Kidney tubule cell (primary cell): ENCODE results near the gene P3H2.
"Not testable (repeated sequence)": the region's sequence is repeated elsewhere in the genome, so short reads cannot be mapped to it uniquely, and the experiment has no call there.

Experiments used
- DNase-seq: peaks from one replicate; pipeline ENCODE4 v3.0.0-alpha.2; 2018; ENCODE audit warnings: low spot score

P3H2 gene

DNA sequence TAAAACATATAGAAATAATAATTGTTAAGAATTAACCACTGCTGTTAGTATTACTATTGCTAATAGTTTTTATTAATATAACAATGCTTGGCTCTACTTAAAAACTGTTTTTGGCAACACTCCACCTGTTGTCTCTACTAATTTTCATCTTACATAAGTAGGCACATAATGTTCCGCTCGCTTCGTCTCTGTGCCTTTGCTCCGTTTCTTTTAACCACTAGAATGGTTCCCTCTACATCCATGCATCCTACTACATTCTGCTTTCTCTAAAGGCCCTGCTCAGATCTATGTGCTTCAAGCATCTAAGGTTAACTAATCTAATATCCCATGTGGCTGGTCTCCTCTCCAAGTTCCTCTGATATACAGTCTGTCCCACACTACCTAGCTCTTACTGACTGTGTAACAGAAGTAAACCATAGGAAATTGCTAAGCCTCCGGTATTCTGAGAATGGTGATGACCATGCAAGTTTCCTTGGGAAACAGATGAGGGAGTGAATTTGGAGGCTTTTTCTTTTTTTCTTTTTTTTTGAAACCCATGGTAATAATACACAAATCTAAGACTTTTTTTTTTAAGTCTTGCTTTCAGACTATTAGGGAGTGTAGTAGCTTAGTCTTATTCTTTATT lies 138.3 kb downstream of the P3H2 start:
- no peak for DNase-seq

- DNase-seq: peak; percentile 87
These were observed 139.0 kb downstream of the P3H2 start for GRCh38 chr3:189981668-189982067.

- no peak for DNase-seq
These were observed 141.9 kb downstream of the P3H2 start for GRCh38 chr3:189978753-189979152.

GRCh38 chr3:189977174-189977573 lies 143.5 kb downstream of the P3H2 start:
- DNase-seq: no peak

DNA sequence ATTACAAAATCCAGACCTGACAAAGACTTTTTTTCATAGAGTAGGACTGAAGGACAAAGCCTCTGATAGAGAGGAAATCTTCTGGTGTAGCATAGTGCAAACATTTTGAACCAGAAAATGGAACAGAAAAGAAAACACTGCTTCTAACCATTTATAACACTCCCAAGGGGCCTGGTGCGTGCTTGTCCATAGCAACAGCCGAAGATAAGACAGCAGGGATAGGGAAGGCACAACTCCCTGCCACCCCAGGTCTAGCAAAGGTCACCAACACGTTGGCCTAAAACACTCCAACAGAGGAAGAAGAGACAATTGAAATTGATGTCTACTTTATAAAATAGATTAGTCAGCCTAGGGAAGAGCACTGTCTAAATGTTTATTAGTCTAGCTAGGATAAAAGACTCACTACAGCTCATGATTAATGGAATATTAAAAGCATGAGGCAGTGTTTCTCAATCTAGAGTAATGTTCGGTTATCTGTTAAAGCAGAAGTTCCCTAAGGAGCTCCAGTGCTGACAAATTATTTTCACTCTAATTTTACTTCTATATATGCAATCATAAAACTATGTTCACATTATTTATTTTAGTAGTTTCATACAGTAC lies 145.2 kb downstream of the P3H2 start:
- no peak for DNase-seq

DNA sequence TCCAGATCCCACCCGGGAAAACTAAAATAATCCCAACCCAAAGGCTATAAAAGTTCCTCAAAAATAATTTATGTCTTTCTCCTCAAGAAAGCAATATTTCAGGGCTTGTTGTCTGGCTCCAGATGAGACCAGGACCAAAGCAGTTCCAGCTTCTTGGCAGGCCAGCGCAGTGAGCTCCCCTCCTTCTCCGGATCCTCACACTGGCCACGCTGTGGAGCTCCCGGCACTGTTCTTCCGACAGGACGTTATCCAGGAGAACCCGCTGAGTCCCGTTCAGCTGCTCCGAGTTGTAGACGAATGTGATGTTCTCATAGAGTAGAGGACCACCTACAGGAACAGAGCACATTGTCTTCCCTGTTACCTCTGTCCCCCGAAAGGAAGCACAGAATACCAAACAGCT lies 146.3 kb downstream of the P3H2 start:
- no peak for DNase-seq

- DNase-seq: peak; percentile 65
These were observed 153.3 kb downstream of the P3H2 start for GRCh38 chr3:189967254-189967865.

GRCh38 chr3:189966843-189967242 lies 153.9 kb downstream of the P3H2 start:
- no peak for DNase-seq

DNA sequence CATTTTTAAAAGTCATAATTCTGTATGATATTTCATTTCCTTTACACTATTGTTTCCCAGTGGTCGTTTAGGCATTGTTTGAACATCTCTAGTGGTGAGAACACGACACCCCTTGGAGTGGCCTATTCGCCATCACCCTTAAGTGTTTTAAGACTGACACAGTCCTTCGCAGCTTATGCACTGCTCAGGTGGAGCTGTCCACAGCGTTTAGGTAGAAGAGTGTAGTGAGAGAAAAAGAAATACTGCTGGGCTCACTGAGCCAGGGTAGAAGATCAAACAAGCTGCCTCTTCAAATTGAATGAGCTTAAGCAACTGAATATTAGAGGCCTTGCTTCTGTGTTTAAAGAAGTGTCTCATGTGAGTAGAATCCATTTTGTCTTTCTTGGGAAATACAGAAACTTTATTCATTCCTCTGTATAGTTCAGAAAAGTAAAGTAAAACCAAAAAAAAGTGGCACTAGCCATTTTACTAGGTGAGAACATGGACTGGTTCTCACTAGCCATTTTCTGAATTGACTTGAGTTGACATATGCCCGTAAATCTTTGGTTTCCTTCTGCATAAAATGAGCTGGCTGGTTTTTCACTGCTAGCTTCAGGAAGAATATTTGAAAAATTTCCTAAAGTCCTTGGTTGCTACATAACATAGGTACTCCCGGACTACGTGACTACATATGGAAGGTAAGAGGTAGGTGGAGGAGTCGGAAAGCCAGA lies 155.9 kb downstream of the P3H2 start:
- DNase-seq: no peak

- DNase-seq: no peak
These were observed 158.2 kb downstream of the P3H2 start for GRCh38 chr3:189962466-189962865.

DNA sequence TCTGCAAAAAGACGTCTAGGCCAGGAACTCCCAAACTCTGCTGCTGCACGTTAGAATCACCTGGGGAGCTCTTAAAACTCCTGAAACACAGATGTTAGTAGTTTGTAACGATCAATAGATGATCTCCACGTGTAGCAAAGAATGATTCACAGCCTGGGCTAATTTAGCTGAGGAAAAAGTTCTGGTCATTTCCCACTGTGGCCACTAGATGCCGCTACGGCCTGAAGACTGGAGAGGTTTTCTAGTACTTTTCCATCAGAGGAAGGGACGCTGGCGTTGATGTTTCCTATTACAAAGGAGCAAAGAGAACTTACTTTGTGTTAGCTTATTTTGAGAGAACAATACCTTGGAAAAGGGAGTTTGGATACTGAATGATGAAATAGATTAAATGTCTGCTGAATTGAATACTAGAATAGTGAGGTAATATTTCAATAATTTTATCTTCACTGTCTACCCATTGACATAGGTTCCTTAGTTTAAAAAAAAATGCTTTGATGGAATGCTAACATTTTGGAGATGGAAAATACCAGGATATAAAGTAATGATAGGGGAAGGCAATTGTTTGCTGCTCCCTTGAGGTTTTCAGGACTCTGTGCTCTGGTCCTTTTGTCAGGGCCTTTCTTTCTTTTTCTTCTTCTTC lies 159.1 kb downstream of the P3H2 start:
- peak; percentile 84 for DNase-seq

GRCh38 chr3:189961086-189961485 lies 159.6 kb downstream of the P3H2 start:
- not testable (repeated sequence) for DNase-seq

DNA sequence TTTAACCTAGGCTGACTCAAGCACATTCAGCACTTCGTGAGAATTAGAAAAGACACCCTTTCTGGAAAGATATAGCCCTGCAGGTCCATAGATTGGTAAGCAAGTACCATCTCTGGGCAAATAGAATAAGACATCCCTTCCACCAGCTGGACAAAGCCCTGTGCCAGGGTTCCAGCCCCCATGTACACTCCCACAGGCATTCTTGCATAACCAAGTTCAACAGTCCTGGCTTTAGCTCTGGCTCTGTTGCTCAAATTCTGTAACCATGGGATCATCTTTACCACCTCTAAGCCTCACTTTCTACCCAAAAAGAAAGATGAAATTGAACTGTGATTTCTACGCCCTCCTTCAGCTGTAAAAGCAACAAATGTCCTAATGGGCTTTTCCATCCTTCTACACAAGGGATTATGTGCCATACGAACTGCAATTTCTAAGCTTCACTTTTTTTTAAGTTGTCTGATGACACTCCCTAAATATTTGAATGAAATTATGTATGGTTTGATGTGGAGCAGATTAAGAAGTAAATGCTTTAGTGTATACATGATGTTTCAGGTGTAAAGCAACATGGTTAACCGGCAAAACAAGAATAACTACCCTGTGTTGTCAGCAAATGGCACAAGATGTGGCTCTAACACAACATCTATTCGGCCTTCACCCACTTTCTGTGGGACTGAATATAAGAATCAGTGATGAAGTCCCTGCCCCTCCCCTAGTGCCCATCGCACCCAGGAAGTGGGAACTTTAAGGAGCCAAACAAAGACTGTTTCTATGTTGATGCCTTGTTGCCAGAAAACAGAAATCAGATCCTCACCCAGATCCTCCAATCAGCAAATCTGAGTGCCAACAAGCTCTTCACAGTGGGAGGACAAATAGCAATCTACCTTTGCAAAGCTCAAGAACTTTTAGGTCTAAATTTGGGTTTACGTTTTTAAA lies 165.7 kb downstream of the P3H2 start:
- DNase-seq: no peak

DNA sequence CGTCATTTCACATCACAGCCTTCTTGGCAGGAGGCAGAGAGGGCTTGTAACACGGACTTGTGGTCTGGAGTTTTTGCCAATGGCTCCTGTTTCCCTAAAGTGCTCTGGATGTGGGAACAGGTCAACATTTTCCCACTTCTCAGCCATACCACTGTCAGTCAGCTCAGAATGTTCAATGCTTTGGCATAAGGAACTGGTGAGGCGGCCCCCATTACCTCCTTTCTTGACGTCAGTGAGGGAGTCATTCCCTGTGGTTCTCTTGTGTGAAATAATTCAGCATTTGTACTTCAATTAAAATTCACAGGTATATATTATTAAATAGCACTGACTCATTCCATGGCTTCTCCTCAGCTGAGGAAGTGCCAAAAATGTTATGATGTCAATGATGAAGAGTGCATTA lies 167.1 kb downstream of the P3H2 start:
- DNase-seq: no peak

DNA sequence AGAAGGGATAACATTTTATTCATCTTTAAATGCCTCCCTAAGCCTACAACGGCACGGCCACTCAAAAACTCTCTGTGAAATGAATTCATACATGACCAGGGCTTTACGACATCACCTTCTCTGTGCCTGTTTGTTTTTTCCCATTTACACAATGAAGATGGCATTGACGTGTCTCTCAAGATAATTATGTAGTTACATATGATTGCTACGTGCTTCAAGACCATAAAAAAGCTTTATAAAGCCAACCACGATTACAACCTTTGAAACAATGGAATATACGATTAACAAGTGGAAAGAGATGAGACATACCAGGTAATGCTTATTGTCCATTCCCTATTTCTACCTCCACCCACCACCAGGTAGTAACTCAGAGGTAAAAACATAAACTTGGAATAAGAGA lies 168.4 kb downstream of the P3H2 start:
- DNase-seq: no peak

GRCh38 chr3:189950258-189950657 lies 170.4 kb downstream of the P3H2 start:
- DNase-seq: no peak

GRCh38 chr3:189949580-189949979 lies 171.1 kb downstream of the P3H2 start:
- DNase-seq: no peak

DNA sequence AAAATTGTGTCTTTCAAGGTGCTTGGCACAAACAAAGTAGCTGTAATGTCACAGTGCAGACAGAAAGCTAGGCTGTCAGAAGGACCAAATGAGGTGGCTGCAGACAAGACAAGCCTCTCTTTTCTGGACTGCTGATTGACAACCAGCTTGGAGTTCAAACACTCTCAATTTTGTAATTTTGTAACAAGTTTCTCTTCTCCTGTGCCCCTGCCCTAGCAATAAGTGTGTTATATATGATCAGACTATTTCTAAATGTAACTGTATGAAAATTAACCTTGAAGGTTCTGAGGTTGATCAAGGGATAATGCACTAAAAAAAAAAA lies 172.0 kb downstream of the P3H2 start:
- DNase-seq: no peak

GRCh38 chr3:189947948-189948723 lies 172.6 kb downstream of the P3H2 start:
- DNase-seq: peak; percentile 64

DNA sequence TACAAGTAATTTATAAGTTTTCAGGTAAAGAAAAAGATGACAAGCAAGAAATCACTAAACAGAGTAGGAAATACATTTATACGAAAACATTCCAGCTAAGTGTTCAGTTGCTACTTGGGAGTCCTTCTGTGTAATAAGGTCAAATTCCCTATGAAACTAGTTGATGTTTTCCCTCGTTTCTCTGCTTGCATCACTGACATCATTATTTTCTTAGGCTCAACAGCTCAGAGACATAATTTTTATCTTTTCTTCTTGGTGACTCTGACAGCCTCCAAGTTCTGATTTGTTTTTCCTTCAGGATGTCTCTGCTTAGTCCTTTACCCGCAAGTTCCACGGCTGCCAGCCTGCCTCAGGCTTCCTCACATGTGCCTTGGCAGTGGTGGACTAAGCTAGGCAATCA lies 173.6 kb downstream of the P3H2 start:
- DNase-seq: no peak
